LNCAP (cell line): Measurements from ENCODE around the gene ZNF117.

Experiments
- TF ChIP-seq, protein P1 (sequence below): fragments of 450-650 bp; IDR thresholded peaks from 2 replicates; pipeline ENCODE4 v1.5.1; 2017; ENCODE audit warnings: mild to moderate bottlenecking

The ZNF117 gene

DNA sequence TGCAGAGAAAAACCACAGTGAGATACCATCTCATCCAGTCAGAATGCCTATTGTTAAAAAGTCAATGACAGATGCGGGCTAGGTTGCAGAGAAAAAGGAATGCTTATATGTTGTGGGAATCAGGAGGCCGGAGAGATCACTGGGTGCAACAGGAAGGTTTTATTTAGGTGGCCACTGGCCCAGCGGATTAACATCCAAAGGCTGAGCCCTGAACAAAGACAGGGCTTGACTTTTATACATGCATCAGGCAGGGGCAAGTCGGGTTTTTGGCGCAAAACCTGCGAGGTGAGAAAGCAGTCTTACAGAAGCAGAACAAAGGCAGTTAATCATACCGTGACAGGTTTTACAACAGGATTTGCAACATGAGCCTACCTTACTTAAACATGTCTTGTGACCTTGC lies 620 bp downstream of the ZNF117 start:
- TF ChIP-seq, protein P1, sequence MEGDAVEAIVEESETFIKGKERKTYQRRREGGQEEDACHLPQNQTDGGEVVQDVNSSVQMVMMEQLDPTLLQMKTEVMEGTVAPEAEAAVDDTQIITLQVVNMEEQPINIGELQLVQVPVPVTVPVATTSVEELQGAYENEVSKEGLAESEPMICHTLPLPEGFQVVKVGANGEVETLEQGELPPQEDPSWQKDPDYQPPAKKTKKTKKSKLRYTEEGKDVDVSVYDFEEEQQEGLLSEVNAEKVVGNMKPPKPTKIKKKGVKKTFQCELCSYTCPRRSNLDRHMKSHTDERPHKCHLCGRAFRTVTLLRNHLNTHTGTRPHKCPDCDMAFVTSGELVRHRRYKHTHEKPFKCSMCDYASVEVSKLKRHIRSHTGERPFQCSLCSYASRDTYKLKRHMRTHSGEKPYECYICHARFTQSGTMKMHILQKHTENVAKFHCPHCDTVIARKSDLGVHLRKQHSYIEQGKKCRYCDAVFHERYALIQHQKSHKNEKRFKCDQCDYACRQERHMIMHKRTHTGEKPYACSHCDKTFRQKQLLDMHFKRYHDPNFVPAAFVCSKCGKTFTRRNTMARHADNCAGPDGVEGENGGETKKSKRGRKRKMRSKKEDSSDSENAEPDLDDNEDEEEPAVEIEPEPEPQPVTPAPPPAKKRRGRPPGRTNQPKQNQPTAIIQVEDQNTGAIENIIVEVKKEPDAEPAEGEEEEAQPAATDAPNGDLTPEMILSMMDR, result no peak

DNA sequence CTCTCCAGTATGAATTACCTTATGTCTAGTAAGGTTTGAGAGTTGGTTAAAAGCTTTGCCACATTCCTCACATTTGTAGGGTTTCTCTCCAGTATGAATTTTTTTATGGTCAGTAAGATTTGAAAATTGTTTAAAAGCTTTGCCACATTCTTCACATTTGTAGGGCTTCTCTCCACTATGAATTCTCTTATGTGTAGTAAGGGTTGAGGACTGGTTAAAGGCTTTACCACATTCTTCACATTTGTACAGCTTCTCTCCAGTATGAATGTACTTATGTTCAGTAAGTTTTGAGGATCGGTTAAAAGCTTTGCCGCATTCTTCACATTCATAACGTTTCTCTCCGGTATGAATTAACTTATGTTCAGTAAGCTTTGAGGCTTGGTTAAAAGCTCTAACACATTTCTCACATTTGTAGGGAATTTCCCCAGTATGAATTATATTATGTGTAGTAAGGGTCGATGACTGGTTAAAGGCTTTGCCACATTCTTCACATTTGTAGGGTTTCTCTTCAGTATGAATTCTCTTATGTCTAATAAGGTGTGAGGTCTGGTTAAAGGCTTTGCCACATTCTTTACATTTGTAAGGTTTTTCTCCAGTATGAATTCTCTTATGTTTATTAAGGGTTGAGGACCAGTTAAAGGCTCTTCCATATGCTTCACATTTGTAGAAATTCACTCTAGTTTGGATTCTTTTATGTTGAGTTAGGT lies 12.2 kb downstream of the ZNF117 start:
- TF ChIP-seq, protein P1, result no peak

GRCh38 chr7:64965594-64965993 lies 25.2 kb downstream of the ZNF117 start:
- TF ChIP-seq, protein P1, result no peak

- TF ChIP-seq, protein P1, result no peak
Measured at GRCh38 chr7:64959072-64959747, 31.6 kb downstream of the ZNF117 start.

DNA sequence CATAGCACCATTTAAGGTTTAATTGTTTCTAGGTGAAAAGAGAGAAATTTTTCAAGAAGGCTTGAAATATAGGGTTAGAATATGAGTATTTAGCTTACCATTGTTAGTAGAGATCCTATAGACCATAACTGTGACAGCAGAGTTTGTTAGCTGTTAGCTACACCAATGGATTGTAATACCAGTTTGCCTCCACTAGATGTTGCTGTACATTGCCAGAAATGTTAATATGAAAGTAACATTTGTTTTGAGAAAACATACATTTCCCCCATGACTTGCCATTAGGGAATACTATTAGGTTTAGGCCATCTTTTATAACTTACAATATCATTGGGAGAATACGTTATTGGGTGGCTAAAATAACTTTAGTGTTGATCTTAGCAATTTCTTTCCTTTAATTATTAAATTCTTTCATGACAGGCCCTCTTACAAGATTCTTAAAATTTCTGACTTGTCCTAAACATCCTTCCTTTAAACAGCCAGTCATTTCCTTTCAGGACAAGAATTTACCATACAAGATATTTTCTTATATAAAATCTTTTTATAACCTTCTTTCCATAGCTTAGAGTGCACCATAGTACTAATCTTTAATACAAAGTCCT lies 39.5 kb downstream of the ZNF117 start:
- TF ChIP-seq, protein P1, result peak; percentile 81

DNA sequence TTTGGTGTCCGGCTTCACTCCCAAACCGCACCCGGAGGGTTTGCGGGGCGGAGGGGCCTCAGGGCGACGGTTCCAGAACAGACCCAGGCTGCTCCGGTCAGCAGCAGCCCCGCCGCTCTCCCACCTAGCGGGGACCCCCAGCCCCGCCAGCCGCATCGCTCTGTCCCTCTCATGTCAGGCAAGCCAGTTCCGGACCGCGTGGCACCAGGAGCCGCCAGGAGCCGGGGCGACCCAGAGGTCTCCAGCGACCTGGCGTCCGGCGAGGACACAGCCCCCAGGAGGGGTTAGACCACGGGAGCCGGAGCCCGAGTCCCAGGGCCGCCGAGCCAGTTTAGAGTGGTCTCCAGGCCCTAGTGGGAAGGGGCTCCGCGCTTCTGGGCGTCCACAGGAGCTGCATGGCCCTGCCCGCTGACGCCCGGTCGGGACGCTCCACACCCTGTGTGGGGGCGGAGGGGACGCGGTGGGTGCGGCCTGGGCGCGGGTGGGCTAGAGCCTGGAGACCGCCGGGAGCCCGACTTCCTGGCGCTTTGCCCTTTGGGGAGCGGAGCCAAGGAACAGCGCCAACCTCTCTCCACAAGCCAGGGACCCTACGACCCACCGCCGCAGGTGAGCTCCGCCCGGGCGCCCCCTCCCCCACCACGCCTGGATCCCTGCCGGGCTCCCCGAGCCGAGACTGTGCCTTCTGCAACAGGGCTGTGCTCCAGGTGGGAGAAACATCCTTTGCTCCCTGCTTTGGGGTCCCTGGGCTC lies 43.4 kb downstream of the ZNF117 start:
- TF ChIP-seq, protein P1, result no peak

- TF ChIP-seq, protein P1, result no peak
Measured at GRCh38 chr7:64946772-64947171, 44.1 kb downstream of the ZNF117 start.
